SK-N-SH treated with all-trans-retinoic acid at 6 μM for 48 hours (cell line): ENCODE measurements around the gene STAT6.

Source experiments
- ARNTL ChIP-seq: fragments of 450-650 bp; formaldehyde crosslinking; IDR thresholded peaks from 2 replicates; pipeline ENCODE4 v1.5.0; 2020; ENCODE audit warnings: low read depth, mild to moderate bottlenecking, moderate library complexity, borderline replicate concordance
- BACH2 ChIP-seq: fragments of 250-450 bp; sonication (Bioruptor Pico); IDR thresholded peaks from 2 replicates; pipeline ENCODE4 v1.9.0; 2021; ENCODE audit warnings: mild to moderate bottlenecking, borderline replicate concordance
- GLIS3 ChIP-seq: fragments of 250-450 bp; sonication (Bioruptor Pico); IDR thresholded peaks from 2 replicates; pipeline ENCODE4 v1.5.0; 2020; ENCODE audit warnings: mild to moderate bottlenecking, moderate library complexity
- OSR1 ChIP-seq: fragments of 250-450 bp; sonication (Bioruptor Pico); IDR thresholded peaks from 2 replicates; pipeline ENCODE4 v1.8.0; 2022; ENCODE audit warnings: moderate library complexity, mild to moderate bottlenecking, inconsistent platforms
- TSHZ2 ChIP-seq: fragments of 250-450 bp; sonication (Bioruptor Pico); IDR thresholded peaks from 2 replicates; pipeline ENCODE4 v1.5.0; 2020; ENCODE audit warnings: mild to moderate bottlenecking, moderate library complexity

- TF ChIP-seq BACH2 (CRISPR knock-in tag) (no peak), TSHZ2 (CRISPR knock-in tag) (no peak), OSR1 (CRISPR knock-in tag) (no peak), GLIS3 (CRISPR knock-in tag) (no peak), ARNTL (CRISPR knock-in tag) (no peak)
These were observed 6.0 kb downstream of the STAT6 start for GRCh38 chr12:57105011-57105753.
